HG02798 (cell line): ENCODE results near the gene LRRC3B.
A peak's percentile ranks its signal among the peaks of the same experiment; 100 is the strongest.

Source experiments
- ATAC-seq: cut with Tn5 transposase; IDR thresholded peaks from one replicate; pipeline ENCODE4 v1.9.1; 2021; ENCODE audit warnings: mild to moderate bottlenecking; ENCODE audit not compliant: unreplicated experiment, poor library complexity

The LRRC3B gene

GRCh38 chr3:26704736-26705135, 82.2 kb downstream of the LRRC3B start:
- ATAC-seq = no peak

DNA sequence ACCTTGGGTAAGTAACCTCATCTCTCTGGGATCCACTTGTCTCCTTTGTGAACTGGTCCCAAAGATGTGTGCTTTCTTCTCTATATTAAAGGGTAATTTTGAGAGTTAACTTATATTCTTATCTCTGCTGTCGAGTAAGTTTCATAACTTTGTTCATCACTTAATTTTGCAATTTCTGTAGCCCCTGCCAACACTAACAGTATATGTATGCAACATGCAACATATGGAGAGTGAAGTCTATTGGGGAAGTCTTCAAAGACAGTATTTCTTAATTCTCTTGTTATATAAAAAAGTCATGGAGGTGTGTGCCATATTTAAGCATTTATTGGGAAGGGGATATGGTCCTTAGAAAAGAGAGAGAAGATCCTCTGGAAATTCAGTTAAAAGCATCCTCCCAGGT, 85.9 kb downstream of the LRRC3B start:
- no peak for ATAC-seq

GRCh38 chr3:26712211-26713026, 89.8 kb downstream of the LRRC3B start:
- ATAC-seq = peak; percentile 83

GRCh38 chr3:26713091-26713490, 90.5 kb downstream of the LRRC3B start:
- ATAC-seq = no peak

DNA sequence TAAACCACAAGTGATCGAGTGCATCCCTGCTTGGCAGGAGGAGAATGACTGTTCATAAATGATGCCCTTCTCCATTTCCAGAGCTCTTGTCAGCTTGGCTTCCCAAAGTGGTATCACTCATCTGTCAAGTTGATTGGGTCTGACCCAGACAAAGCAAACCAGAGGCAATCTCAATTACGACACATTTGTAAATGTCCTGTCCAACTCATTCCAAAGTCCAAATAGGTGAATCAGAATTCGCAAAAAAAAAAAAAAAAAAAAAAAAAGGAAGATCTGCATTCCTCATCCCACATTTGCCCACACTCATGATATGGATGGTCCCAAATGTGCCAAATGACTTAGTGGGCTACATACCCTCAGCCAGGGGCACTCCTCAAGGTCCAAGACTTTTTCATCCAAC, 91.9 kb downstream of the LRRC3B start:
- ATAC-seq = no peak

- ATAC-seq = no peak
Observed at GRCh38 chr3:26715431-26715830, 92.9 kb downstream of the LRRC3B start.

GRCh38 chr3:26718315-26718714, 95.7 kb downstream of the LRRC3B start:
- no peak for ATAC-seq

GRCh38 chr3:26719134-26719533, 96.6 kb downstream of the LRRC3B start:
- no peak for ATAC-seq

- ATAC-seq = no peak
Observed at GRCh38 chr3:26721047-26721446, 98.5 kb downstream of the LRRC3B start.

DNA sequence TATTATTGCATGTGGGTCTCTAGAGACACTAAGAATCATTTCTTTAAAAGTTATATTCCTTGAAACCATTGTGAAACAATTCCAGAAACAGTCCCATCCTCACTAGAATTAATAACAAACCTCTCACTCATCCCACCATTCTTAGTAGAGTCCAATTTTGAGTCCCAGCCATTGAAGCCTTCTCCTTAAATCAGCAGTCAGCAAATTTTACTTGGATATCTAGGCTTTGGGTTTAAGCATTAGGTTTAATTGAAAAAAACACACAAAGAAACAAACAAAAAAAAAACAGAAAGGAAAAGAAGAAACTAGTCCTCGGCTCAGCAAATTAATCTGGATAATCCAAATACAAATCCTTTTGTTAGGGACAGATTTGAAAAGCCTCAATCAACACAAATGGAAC, 109.3 kb downstream of the LRRC3B start:
- ATAC-seq = no peak

GRCh38 chr3:26750263-26750662, 127.7 kb downstream of the LRRC3B start:
- no peak for ATAC-seq

- ATAC-seq = no peak
Observed at GRCh38 chr3:26752466-26752865, 129.9 kb downstream of the LRRC3B start.

DNA sequence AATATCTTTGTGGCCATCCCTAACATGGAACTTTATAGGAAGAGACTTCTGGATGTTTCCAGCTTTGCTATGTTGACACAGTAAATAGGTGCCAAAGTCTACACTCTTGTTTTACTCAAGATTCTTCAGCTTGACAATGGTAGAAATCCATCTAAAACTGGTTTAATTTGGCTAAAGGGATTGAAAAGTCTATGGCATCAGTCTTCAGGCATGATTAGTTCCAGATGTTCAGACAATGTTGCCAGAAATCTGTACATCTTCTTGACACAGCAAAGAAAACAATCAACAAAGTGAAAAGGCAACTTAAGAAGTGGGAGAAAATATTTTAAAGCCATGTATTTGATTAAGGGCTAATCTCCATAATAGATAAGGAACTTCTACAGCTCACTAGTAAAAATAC, 130.5 kb downstream of the LRRC3B start:
- ATAC-seq = no peak

GRCh38 chr3:26757978-26758377, 135.4 kb downstream of the LRRC3B start:
- ATAC-seq = no peak
